HepG2 (cell line): Measurements from ENCODE around the gene GEMIN4. TPM values are rescaled to one million over a fixed set of nuclear protein-coding genes. Genes with fewer than 3 reads are reported as not detected.
A peak's percentile ranks its signal among the peaks of the same experiment; 100 is the strongest.

Experiments
- ATAC-seq: fragments of 200-7000 bp; cut with Tn5 transposase; 3 replicates; pipeline ENCODE4 v1.9.1; 2020; ENCODE audit warnings: mild to moderate bottlenecking, moderate library complexity
- BruUV-seq: library from RNA; stranded (reverse); fragments of 400-500 nt; replicated peaks from 2 replicates; lab custom pipeline; 2021; lab: Mats Ljungman, UMichigan
- CTCF ChIA-PET: fragments of 300-600 bp; formaldehyde crosslinking; extraction: SDS; loops from one replicate; lab custom pipeline; 2021; ENCODE audit warnings: low total read pairs, inconsistent platforms, low intra/inter-chr PET ratio; lab: Yijun Ruan, JAX
- POLR2A ChIA-PET: fragments of 350-600 bp; sonication (Branson Sonifier 250); formaldehyde crosslinking; loops from one replicate; lab custom pipeline; 2020; ENCODE audit warnings: antibody characterized with exemption, inconsistent platforms; lab: Yijun Ruan, JAX
- DNase-seq: peaks from one replicate; pipeline ENCODE4 v3.0.0-alpha.2; 2015; ENCODE audit warnings: low spot score
- FAIRE-seq: peaks from 3 replicates; lab custom pipeline; 2011; peaks lifted over from hg19 to GRCh38; lab: Jason Lieb, UNC
- H2AFZ ChIP-seq: one replicate; pipeline ENCODE4 v1.6.1; 2011; ENCODE audit warnings: low read length, inconsistent platforms
- H3K27ac ChIP-seq: fragments of 300-600 bp; 3 replicates; pipeline ENCODE4 v1.8.0; 2011; ENCODE audit warnings: mixed run types, mild to moderate bottlenecking, mixed read lengths, low read length, inconsistent platforms; ENCODE audit not compliant: insufficient read depth; ENCODE audit errors: extremely low read length
- H3K27me3 ChIP-seq, 2 experiments: fragments of 200-600 bp in 1 of 2; 2 replicates in 1 of 2; 3 replicates in 1 of 2; pipeline versions ENCODE4 v1.6.0 to v1.8.0; 2011; ENCODE audit warnings: low read length in 2 of 2, mild to moderate bottlenecking in 2 of 2, moderate library complexity in 2 of 2, inconsistent platforms in 1 of 2; ENCODE audit not compliant: insufficient read depth in 2 of 2, control insufficient read depth in 1 of 2
- H3K36me3 ChIP-seq, 2 experiments: fragments of 200-600 bp in 1 of 2; replicated peaks in 1 of 2; 2 replicates in 1 of 2; 3 replicates in 1 of 2; pipeline versions ENCODE4 v1.5.1 to v1.8.0; 2011; ENCODE audit warnings: low read length in 2 of 2, inconsistent platforms in 1 of 2; ENCODE audit not compliant: insufficient read depth in 2 of 2, control insufficient read depth in 1 of 2
- H3K4me1 ChIP-seq: 2 replicates; pipeline ENCODE4 v1.5.1; 2012; ENCODE audit warnings: low read length, inconsistent platforms; ENCODE audit not compliant: insufficient read depth
- H3K4me2 ChIP-seq: 2 replicates; pipeline ENCODE4 v1.6.0; 2011; ENCODE audit warnings: low read depth, low read length, inconsistent platforms
- H3K4me3 ChIP-seq, 3 experiments: fragments of 200-600 bp in 1 of 3; sonication (generic), shearing (Covaris generic) in 1 of 3; replicated peaks in 1 of 3; 2 replicates each; pipeline ENCODE4 v1.5.1; 2011 to 2016; ENCODE audit warnings: low read length in 3 of 3, inconsistent platforms in 2 of 3, low read depth in 2 of 3, mild to moderate bottlenecking in 2 of 3, control low read depth in 1 of 3, mixed read lengths in 1 of 3; ENCODE audit not compliant: insufficient read depth in 1 of 3
- H3K79me2 ChIP-seq: one replicate; pipeline ENCODE4 v1.6.1; 2011; ENCODE audit warnings: low read length, inconsistent platforms; ENCODE audit not compliant: insufficient read depth
- H3K9ac ChIP-seq: 2 replicates; pipeline ENCODE4 v1.6.0; 2011; ENCODE audit warnings: mild to moderate bottlenecking, low read depth, low read length, inconsistent platforms; ENCODE audit not compliant: insufficient read depth
- H3K9me3 ChIP-seq: 2 replicates; pipeline ENCODE4 v1.5.1; 2012; ENCODE audit warnings: mild to moderate bottlenecking, low read length
- H4K20me1 ChIP-seq: 2 replicates; pipeline ENCODE4 v1.6.0; 2011; ENCODE audit warnings: inconsistent platforms, mild to moderate bottlenecking, low read length, moderate library complexity; ENCODE audit not compliant: insufficient read depth
- ATF7-NPFF ChIP-seq: sonication (generic); formaldehyde crosslinking; IDR thresholded peaks from 2 replicates; pipeline ENCODE4 v1.8.1; 2023; ENCODE audit warnings: mild to moderate bottlenecking, low read depth, missing genetic modification reagents, moderate library complexity
- BCL6 ChIP-seq: IDR thresholded peaks from 2 replicates; pipeline ENCODE4 v1.6.1; 2016; ENCODE audit warnings: missing genetic modification reagents, missing compliant biosample characterization
- PITX1 ChIP-seq: sonication (generic); formaldehyde crosslinking; IDR thresholded peaks from 2 replicates; pipeline ENCODE4 v1.5.1; 2020; ENCODE audit warnings: mild to moderate bottlenecking, missing genetic modification reagents
- PPARG ChIP-seq: conservative IDR thresholded peaks from 2 replicates; pipeline ENCODE4 v1.6.1; 2016; ENCODE audit warnings: missing biosample characterization, missing genetic modification reagents
- RBM22 ChIP-seq: fragments of 200-400 bp; formaldehyde crosslinking; optimal IDR thresholded peaks from 2 replicates; pipeline ENCODE3; 2017; ENCODE audit warnings: mild to moderate bottlenecking, low read length, moderate library complexity
- SKIL ChIP-seq: sonication (generic); formaldehyde crosslinking; IDR thresholded peaks from 2 replicates; pipeline ENCODE4 v1.8.0; 2022; ENCODE audit warnings: missing genetic modification reagents, mild to moderate bottlenecking, moderate library complexity, borderline replicate concordance
- ZBTB44 ChIP-seq: sonication (generic); formaldehyde crosslinking; IDR thresholded peaks from 2 replicates; pipeline ENCODE4 v1.4.0; 2020; ENCODE audit warnings: missing genetic modification reagents
- ZSCAN31 ChIP-seq: sonication (generic); formaldehyde crosslinking; IDR thresholded peaks from 2 replicates; pipeline ENCODE4 v1.5.0; 2020; ENCODE audit warnings: low read depth, mild to moderate bottlenecking, missing genetic modification reagents
- WGBS: methylation state at CpG from one replicate; pipeline ENCODE4 v1.1.6; 2017; ENCODE audit warnings: low lambda C conversion rate; 5-methylcytosine and 5-hydroxymethylcytosine counted together
- in situ Hi-C: cut with HindIII; loops from 2 replicates; pipeline ENCODE4 v1.10.0; 2017; ENCODE audit warnings: low pct_unique_long_range_greater_than_20kb; ENCODE audit not compliant: extremely low pct_ligation_motif_present
- intact Hi-C: fragments of 100-400 bp; cut with micrococcal nuclease; formaldehyde crosslinking; loops from one replicate; pipeline ENCODE4 v1.10.0; 2022; ENCODE audit not compliant: unreplicated experiment
- polyA plus RNA-seq, 8 experiments: library from polyadenylated mRNA; depleted of rRNA in 3 of 8; stranded (reverse) in 7 of 8; unstranded in 1 of 8; fragments of >200 nt; fragmentation: Illumina TruSeq in 4 of 8; extraction: Trizol in 4 of 8; gene quantifications; 2 replicates each; pipeline versions ENCODE4 v1.2.1 to v1.2.3, GENCODE V29; 2011 to 2016; ENCODE audit warnings: low read depth in 4 of 8, missing spikeins in 1 of 8, mixed read lengths in 1 of 8; ENCODE audit not compliant: insufficient read depth in 1 of 8
- total RNA-seq, 5 experiments: library from RNA; depleted of rRNA; stranded (reverse); fragments of >200 nt; fragmentation: Illumina TruSeq; extraction: Trizol; gene quantifications; 2 replicates each; pipeline ENCODE4 v1.2.3, GENCODE V29; 2016; ENCODE audit warnings: low read depth in 1 of 5
- TF ChIP-seq, protein P1 (sequence below): sonication (generic); formaldehyde crosslinking; IDR thresholded peaks from 2 replicates; pipeline ENCODE4 v1.5.0; 2020; ENCODE audit warnings: mild to moderate bottlenecking, missing genetic modification reagents
- TF ChIP-seq, protein P2 (sequence below): sonication (generic); formaldehyde crosslinking; IDR thresholded peaks from 2 replicates; pipeline ENCODE4 v1.4.0; 2020; ENCODE audit warnings: missing genetic modification reagents, mild to moderate bottlenecking, borderline replicate concordance

GEMIN4 gene
- total and polyA plus RNA-seq, 2 of the 13 experiments (the other 11 are each of a cell fraction or from before 2014, with no cell fraction given) = 10.8 to 22.7 TPM

GRCh38 chr17:743139-743538 lies 8.9 kb downstream of the GEMIN4 start:
- Histone ChIP-seq H3K9me3 (no peaks in the 10 kb centered on the region), H3K27ac (no peak overlapping the region), H3K4me1 (peaks cover 16% of the 10 kb centered on the region), H3K9ac (no peak overlapping the region), H3K79me2 (peaks cover 4% of the 10 kb centered on the region), H4K20me1 (no peaks in the 10 kb centered on the region), H2AFZ (no peak overlapping the region), H3K4me3 (no peak overlapping the region), H3K36me3 (peaks cover 32 to 84% of the 10 kb centered on the region in 2 experiments), H3K4me2 (no peak overlapping the region), H3K27me3 (no peaks in the 10 kb centered on the region)
- DNase-seq (no peak), ATAC-seq (no peak), FAIRE-seq (peak; percentile 53)
- POLR2A ChIA-PET = no interaction called here
- BruUV-seq = no TSS peak
- 99% methylated on average over 4 of the region's 4 CpGs for WGBS
- in situ Hi-C loops = no loop called here
- CTCF ChIA-PET = no interaction called here
- peak; percentile 49 for TF ChIP-seq RBM22
- TF ChIP-seq PITX1 (CRISPR knock-in tag) = no peak
- TF ChIP-seq, protein P1, sequence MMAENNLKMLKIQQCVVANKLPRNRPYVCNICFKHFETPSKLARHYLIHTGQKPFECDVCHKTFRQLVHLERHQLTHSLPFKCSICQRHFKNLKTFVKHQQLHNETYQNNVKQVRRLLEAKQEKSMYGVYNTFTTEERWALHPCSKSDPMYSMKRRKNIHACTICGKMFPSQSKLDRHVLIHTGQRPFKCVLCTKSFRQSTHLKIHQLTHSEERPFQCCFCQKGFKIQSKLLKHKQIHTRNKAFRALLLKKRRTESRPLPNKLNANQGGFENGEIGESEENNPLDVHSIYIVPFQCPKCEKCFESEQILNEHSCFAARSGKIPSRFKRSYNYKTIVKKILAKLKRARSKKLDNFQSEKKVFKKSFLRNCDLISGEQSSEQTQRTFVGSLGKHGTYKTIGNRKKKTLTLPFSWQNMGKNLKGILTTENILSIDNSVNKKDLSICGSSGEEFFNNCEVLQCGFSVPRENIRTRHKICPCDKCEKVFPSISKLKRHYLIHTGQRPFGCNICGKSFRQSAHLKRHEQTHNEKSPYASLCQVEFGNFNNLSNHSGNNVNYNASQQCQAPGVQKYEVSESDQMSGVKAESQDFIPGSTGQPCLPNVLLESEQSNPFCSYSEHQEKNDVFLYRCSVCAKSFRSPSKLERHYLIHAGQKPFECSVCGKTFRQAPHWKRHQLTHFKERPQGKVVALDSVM (CRISPR knock-in tag) = peak; percentile 33; the same call in 1 of the 2 replicates
- intact Hi-C loops = no loop called here

DNA sequence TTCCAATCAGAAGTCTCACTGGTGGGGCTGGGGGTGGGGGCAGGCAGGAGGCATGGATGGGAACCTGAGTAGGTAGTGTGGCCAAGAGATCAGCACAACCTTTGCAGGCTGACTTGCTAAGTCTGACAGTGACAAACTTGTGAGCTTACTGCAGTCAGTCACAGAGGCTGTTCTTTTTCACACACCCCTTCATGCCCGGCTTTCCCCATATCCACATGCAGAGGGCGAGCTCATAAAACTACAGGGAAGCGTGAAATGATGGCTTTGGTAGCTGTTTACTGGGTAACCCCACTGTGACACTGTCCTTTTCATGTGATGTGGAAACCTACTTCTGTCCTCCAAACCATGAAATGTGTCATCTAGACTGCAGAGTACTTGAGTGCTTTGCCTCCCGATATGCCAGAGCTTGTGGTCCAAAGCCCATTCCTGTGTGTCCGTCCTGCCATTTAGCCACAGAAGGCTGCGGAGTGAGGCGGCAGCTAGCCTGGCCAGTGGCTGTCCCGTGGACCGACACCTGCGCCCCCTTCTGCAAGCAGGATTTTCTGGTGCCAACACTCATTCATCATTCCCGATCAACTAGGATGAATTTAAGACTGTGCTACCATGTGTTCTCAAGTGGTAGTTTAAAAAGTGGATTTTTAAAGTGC lies 9.8 kb downstream of the GEMIN4 start:
- no TSS peak for BruUV-seq
- ATAC-seq (no peak), FAIRE-seq (no peak), DNase-seq (no peak)
- no peaks in the 10 kb centered on the region for H4K20me1 ChIP-seq
- peaks cover 6% of the 10 kb centered on the region for H3K79me2 ChIP-seq
- WGBS = 94% methylated on average over 10 of the region's 11 CpGs
- CTCF ChIA-PET = no interaction called here
- POLR2A ChIA-PET = no interaction called here
- no peak overlapping the region for H3K4me2 ChIP-seq
- peaks cover 30 to 76% of the 10 kb centered on the region in 2 experiments for H3K36me3 ChIP-seq
- intact Hi-C loops = no loop called here
- in situ Hi-C loops = no loop called here
- no peaks in the 10 kb centered on the region for H3K9me3 ChIP-seq
- H2AFZ ChIP-seq = no peak overlapping the region
- H3K27me3 ChIP-seq = no peaks in the 10 kb centered on the region
- H3K4me1 ChIP-seq = peaks cover 16% of the 10 kb centered on the region
- no peak overlapping the region for H3K9ac ChIP-seq
- no peak overlapping the region for H3K4me3 ChIP-seq
- H3K27ac ChIP-seq = no peak overlapping the region
- TF ChIP-seq ZBTB44 (CRISPR knock-in tag) = no peak
- TF ChIP-seq, protein P2, sequence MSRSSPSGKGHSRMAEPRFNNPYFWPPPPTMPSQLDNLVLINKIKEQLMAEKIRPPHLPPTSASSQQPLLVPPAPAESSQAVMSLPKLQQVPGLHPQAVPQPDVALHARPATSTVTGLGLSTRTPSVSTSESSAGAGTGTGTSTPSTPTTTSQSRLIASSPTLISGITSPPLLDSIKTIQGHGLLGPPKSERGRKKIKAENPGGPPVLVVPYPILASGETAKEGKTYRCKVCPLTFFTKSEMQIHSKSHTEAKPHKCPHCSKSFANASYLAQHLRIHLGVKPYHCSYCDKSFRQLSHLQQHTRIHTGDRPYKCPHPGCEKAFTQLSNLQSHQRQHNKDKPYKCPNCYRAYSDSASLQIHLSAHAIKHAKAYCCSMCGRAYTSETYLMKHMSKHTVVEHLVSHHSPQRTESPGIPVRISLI (CRISPR knock-in tag) = no peak
- TF ChIP-seq SKIL (CRISPR knock-in tag) = no peak
- TF ChIP-seq ZSCAN31 (CRISPR knock-in tag) = no peak
- no peak for TF ChIP-seq BCL6
- TF ChIP-seq ATF7-NPFF (CRISPR knock-in tag) = no peak
- TF ChIP-seq PPARG = no peak
